Parathyroid adenoma (tissue), 2 donors: ENCODE results near the gene EEPD1.

ENCODE experiments used
- H2AFZ ChIP-seq: fragments of 300-600 bp; sonication (generic); one replicate; pipeline ENCODE4 v1.7.0; 2017; ENCODE audit warnings: antibody characterized with exemption, mild to moderate bottlenecking
- H3K27ac ChIP-seq: fragments of 300-600 bp; sonication (generic); one replicate; pipeline ENCODE4 v1.7.0; 2017
- H3K27me3 ChIP-seq: fragments of 300-600 bp; sonication (generic); one replicate; pipeline ENCODE4 v1.7.0; 2017; ENCODE audit warnings: low read length; ENCODE audit not compliant: control insufficient read depth, insufficient read depth
- H3K36me3 ChIP-seq: fragments of 300-600 bp; sonication (generic); one replicate; pipeline ENCODE4 v1.7.0; 2017; ENCODE audit warnings: low read length; ENCODE audit not compliant: control insufficient read depth, insufficient read depth
- H3K4me1 ChIP-seq: fragments of 300-600 bp; sonication (generic); one replicate; pipeline ENCODE4 v1.7.0; 2017; ENCODE audit warnings: control low read depth
- H3K4me2 ChIP-seq: fragments of 300-600 bp; sonication (generic); one replicate; pipeline ENCODE4 v1.7.0; 2017; ENCODE audit warnings: low read length
- H3K4me3 ChIP-seq: fragments of 300-600 bp; sonication (generic); one replicate; pipeline ENCODE4 v1.7.0; 2017; ENCODE audit warnings: low read depth, low read length
- H3K79me2 ChIP-seq: fragments of 300-600 bp; sonication (generic); one replicate; pipeline ENCODE4 v1.7.0; 2017; ENCODE audit warnings: control low read depth
- H3K9ac ChIP-seq: fragments of 300-600 bp; sonication (generic); one replicate; pipeline ENCODE4 v1.7.0; 2017; ENCODE audit warnings: mild to moderate bottlenecking
- H3K9me3 ChIP-seq: fragments of 300-600 bp; sonication (generic); one replicate; pipeline ENCODE4 v1.7.0; 2017; ENCODE audit warnings: low read length; ENCODE audit not compliant: control insufficient read depth
- TF ChIP-seq, protein P1 (sequence below): fragments of 300-600 bp; sonication (generic); IDR thresholded peaks from one replicate; pipeline ENCODE4 v1.7.0; 2017; ENCODE audit warnings: antibody characterized with exemption, mild to moderate bottlenecking
- donor health status: primary hyperparathyroidism.

EEPD1 gene

DNA sequence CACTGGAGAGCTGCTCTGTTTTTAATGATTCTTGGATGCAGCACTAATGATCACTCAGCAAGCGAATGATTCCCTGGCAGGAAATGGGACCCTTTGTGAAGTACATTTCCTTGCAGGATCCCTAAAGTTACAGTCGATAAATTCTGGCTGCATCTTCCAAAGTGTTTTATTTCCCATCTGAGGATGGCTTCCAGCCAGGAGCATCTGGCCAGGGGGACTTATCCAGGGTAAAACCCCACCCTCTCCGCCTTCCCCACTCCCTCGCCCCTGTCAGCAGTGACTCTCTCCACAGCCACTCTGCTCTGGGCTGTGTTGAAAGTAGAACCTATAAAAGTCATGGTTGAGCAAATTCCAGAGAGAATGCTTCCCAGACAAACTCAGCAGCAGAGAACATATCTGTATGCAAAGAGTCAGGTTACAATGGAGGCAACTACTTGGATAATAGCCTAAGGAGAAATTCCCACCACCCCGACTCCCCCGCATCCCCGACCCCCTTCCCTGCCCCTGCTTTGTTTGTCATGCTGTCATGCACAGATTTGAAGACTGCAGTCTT is 125.6 kb downstream of the EEPD1 start:
- Histone ChIP-seq H3K36me3 (no peaks in the 10 kb centered on the region), H3K9ac (no peak overlapping the region), H3K27me3 (no peaks in the 10 kb centered on the region), H3K9me3 (no peaks in the 10 kb centered on the region), H3K4me1 (peaks cover 2% of the 10 kb centered on the region), H3K4me3 (no peak overlapping the region), H3K4me2 (no peak overlapping the region), H2AFZ (no peak overlapping the region), H3K79me2 (no peaks in the 10 kb centered on the region), H3K27ac (no peak overlapping the region)
- TF ChIP-seq, protein P1, sequence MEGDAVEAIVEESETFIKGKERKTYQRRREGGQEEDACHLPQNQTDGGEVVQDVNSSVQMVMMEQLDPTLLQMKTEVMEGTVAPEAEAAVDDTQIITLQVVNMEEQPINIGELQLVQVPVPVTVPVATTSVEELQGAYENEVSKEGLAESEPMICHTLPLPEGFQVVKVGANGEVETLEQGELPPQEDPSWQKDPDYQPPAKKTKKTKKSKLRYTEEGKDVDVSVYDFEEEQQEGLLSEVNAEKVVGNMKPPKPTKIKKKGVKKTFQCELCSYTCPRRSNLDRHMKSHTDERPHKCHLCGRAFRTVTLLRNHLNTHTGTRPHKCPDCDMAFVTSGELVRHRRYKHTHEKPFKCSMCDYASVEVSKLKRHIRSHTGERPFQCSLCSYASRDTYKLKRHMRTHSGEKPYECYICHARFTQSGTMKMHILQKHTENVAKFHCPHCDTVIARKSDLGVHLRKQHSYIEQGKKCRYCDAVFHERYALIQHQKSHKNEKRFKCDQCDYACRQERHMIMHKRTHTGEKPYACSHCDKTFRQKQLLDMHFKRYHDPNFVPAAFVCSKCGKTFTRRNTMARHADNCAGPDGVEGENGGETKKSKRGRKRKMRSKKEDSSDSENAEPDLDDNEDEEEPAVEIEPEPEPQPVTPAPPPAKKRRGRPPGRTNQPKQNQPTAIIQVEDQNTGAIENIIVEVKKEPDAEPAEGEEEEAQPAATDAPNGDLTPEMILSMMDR: no peak

DNA sequence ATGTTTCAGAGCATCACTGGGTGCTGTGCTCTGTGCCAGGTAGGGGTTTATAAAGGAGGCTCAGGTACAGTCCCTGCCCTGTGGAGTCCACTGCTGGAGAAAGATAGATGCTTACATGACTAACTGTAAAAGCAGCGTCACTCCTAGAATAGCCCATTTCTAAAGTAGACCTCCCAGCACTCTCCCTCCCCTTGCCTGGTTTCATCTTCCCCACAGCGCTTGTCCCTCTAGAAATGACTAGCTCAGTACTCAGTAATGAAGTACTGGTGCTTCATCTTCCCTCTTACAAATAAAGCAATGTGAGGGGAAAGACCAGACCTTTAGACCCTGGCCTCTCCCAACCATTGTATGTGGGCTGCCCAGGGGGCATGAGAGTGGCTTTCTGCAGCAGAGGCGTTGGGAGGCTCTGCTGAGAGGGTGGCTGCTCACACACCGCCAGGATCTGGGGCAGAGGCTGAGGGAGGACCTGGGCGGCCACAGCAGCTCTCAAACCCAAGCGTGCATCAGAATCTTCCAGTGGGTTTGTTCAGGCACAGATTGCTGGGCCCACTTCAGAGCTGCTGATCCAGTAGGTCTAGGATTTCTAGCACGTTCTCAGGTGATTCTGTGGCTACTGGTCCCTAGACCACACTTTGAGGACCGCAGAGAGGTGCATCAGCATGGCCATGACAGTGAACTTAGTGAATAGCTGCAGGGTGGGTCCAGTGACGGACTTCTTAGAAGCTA is 126.3 kb downstream of the EEPD1 start:
- no peaks in the 10 kb centered on the region for H3K36me3 ChIP-seq
- H3K4me2 ChIP-seq: no peak overlapping the region
- H3K4me1 ChIP-seq: peaks cover 2% of the 10 kb centered on the region
- H2AFZ ChIP-seq: no peak overlapping the region
- no peaks in the 10 kb centered on the region for H3K9me3 ChIP-seq
- H3K9ac ChIP-seq: no peak overlapping the region
- no peak overlapping the region for H3K27ac ChIP-seq
- H3K27me3 ChIP-seq: no peaks in the 10 kb centered on the region
- TF ChIP-seq, protein P1: no peak
- no peak overlapping the region for H3K4me3 ChIP-seq
- H3K79me2 ChIP-seq: no peaks in the 10 kb centered on the region

DNA sequence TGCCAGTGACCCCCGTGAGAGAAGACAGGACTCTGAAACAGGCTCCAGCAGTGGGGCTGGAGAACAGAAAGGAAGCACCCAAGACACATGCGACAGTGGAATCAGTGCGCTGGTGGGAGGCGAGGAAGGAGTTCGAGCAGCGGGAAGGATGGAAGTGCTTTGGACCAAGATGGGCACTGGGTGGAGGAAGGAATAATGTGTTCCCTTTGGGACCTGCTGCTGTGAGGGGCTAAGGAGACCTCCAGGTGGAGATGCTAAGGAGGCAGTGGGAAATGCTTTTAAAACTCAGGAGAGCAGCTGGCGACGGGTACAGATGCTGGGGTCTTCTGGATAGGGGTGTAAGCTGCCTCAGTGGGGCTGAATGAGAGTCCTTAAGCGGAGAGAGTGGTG is 126.9 kb downstream of the EEPD1 start:
- peaks cover 2% of the 10 kb centered on the region for H3K4me1 ChIP-seq
- H3K4me3 ChIP-seq: no peak overlapping the region
- H2AFZ ChIP-seq: no peak overlapping the region
- H3K9me3 ChIP-seq: no peaks in the 10 kb centered on the region
- TF ChIP-seq, protein P1: no peak
- no peaks in the 10 kb centered on the region for H3K79me2 ChIP-seq
- H3K27ac ChIP-seq: no peak overlapping the region
- no peak overlapping the region for H3K4me2 ChIP-seq
- H3K36me3 ChIP-seq: no peaks in the 10 kb centered on the region
- no peaks in the 10 kb centered on the region for H3K27me3 ChIP-seq
- H3K9ac ChIP-seq: no peak overlapping the region

DNA sequence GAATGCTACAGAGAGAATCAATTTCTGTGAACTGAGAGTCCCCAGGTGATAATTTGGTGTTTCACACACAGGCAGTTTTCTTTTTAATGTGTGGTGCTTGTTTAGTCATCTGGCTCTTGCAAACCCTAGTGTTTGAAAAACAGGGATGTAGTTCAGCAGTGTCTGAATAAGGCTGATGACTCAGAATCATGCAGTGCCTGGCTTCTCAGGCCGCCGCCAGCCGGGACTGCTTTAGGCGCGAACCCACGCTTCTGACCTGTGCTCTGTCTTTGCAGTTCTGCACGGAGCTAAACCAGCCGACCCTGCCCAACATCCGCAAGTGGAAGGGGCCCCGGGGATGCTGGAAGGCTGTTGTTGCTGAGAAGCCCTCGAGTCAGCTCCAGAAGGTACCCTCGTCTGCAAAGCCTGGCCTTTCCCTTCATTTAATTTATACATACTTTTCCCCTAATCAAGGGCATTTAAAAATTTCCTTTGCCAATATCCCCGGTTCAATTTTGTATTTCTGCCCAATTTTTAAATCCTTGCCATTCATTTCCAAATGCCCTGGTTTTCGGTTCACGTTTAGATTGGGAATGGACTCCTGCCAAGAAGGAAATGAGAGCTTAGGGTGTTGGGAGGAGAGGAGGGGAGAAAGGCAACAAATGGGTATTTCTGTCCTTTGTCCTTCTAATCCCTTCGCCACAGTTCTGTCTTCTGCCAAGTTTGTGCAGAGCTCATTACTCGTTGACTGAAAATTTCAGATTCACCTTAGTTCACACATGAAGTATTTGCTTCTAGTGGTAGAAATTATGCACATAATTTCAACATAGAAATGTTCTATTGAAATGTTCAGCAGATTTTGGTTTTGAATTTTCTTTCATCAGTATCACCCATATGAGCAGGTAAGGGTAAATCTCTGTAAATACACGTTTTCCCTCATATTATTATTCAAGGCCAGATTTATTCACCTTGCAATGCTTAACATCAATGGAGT is 128.1 kb downstream of the EEPD1 start:
- H3K9ac ChIP-seq: no peak overlapping the region
- TF ChIP-seq, protein P1: no peak
- H3K27ac ChIP-seq: no peak overlapping the region
- no peaks in the 10 kb centered on the region for H3K36me3 ChIP-seq
- no peaks in the 10 kb centered on the region for H3K9me3 ChIP-seq
- H2AFZ ChIP-seq: no peak overlapping the region
- H3K27me3 ChIP-seq: no peaks in the 10 kb centered on the region
- no peak overlapping the region for H3K4me2 ChIP-seq
- H3K79me2 ChIP-seq: no peaks in the 10 kb centered on the region
- peaks cover 2% of the 10 kb centered on the region for H3K4me1 ChIP-seq
- H3K4me3 ChIP-seq: no peak overlapping the region
